ENCODE data around the gene TMEM8B.
"Not testable (repeated sequence)": the region's sequence is repeated elsewhere in the genome, so short reads cannot be mapped to it uniquely, and the experiment has no call there.

TMEM8B gene

GRCh38 chr9:35906923-35907699, 78.1 kb downstream of the TMEM8B start:
- H3K9me3 Mint-ChIP-seq, result no peaks in the 10 kb centered on the region
- H3K4me3 Mint-ChIP-seq, result no peak overlapping the region
- H3K27ac Mint-ChIP-seq, result no peak overlapping the region
- H3K27me3 Mint-ChIP-seq (ENCODE audit: low read depth), result peaks cover 2% of the 10 kb centered on the region
- no peak for DNase-seq (ENCODE audit: low spot score)
- H3K4me1 Mint-ChIP-seq (ENCODE audit: low read depth), result peaks cover 39% of the 10 kb centered on the region
- no peaks in the 10 kb centered on the region for H3K36me3 Mint-ChIP-seq (ENCODE audit: low read depth)

GRCh38 chr9:35907711-35908503, 78.9 kb downstream of the TMEM8B start:
- H3K36me3 Mint-ChIP-seq (ENCODE audit: low read depth), result no peaks in the 10 kb centered on the region
- peak overlapping the region; percentile 60 for H3K27ac Mint-ChIP-seq
- H3K9me3 Mint-ChIP-seq, result no peaks in the 10 kb centered on the region
- peaks cover 38% of the 10 kb centered on the region for H3K4me1 Mint-ChIP-seq (ENCODE audit: low read depth)
- H3K27me3 Mint-ChIP-seq (ENCODE audit: low read depth), result peaks cover under 1% of the 10 kb centered on the region
- DNase-seq (ENCODE audit: low spot score), result no peak
- no peak overlapping the region for H3K4me3 Mint-ChIP-seq

- Mint-ChIP-seq H3K27ac (peak overlapping the region; percentile 45), H3K27me3 (ENCODE audit: low read depth) (no peaks in the 10 kb centered on the region), H3K4me1 (ENCODE audit: low read depth) (peaks cover 37% of the 10 kb centered on the region), H3K36me3 (ENCODE audit: low read depth) (no peaks in the 10 kb centered on the region), H3K4me3 (no peak overlapping the region), H3K9me3 (no peaks in the 10 kb centered on the region)
- no peak for DNase-seq (ENCODE audit: low spot score)
These were observed 79.6 kb downstream of the TMEM8B start for GRCh38 chr9:35908504-35909125.

- H3K4me3 Mint-ChIP-seq, result peak within 1 kb of the TSS; percentile 15
- H3K36me3 Mint-ChIP-seq (ENCODE audit: low read depth), result no peaks in the 10 kb centered on the region
- DNase-seq (ENCODE audit: low spot score), result no peak
- H3K27ac Mint-ChIP-seq, result peak within 1 kb of the TSS; percentile 59
- H3K4me1 Mint-ChIP-seq (ENCODE audit: low read depth), result peaks cover 37% of the 10 kb centered on the region
- H3K9me3 Mint-ChIP-seq, result no peaks in the 10 kb centered on the region
- H3K27me3 Mint-ChIP-seq (ENCODE audit: low read depth), result no peaks in the 10 kb centered on the region
These were observed 80.2 kb downstream of the TMEM8B start, which contains the start of gene SPAAR for GRCh38 chr9:35909274-35909673. Gene SPAAR, plus strand, starts transcription at chr9:35909490. Its CDS starts 974 bp downstream, at chr9:35910464.

- H3K4me1 Mint-ChIP-seq (ENCODE audit: low read depth), result peaks cover 37% of the 10 kb centered on the region
- H3K36me3 Mint-ChIP-seq (ENCODE audit: low read depth), result no peaks in the 10 kb centered on the region
- peak overlapping the region; percentile 59 for H3K27ac Mint-ChIP-seq
- peak overlapping the region; percentile 15 for H3K4me3 Mint-ChIP-seq
- no peak for DNase-seq (ENCODE audit: low spot score)
- H3K27me3 Mint-ChIP-seq (ENCODE audit: low read depth), result no peaks in the 10 kb centered on the region
- no peaks in the 10 kb centered on the region for H3K9me3 Mint-ChIP-seq
These were observed 80.9 kb downstream of the TMEM8B start for GRCh38 chr9:35909687-35910612.

- Mint-ChIP-seq H3K4me1 (ENCODE audit: low read depth) (peaks cover 37% of the 10 kb centered on the region), H3K27me3 (ENCODE audit: low read depth) (no peaks in the 10 kb centered on the region), H3K27ac (peak overlapping the region; percentile 96), H3K36me3 (ENCODE audit: low read depth) (no peaks in the 10 kb centered on the region), H3K4me3 (peak overlapping the region; percentile 72), H3K9me3 (no peaks in the 10 kb centered on the region)
- peak; percentile 45 for DNase-seq (ENCODE audit: low spot score)
These were observed 81.8 kb downstream of the TMEM8B start for GRCh38 chr9:35910613-35911359.

- Mint-ChIP-seq H3K9me3 (no peaks in the 10 kb centered on the region), H3K27ac (peak overlapping the region; percentile 19), H3K4me1 (ENCODE audit: low read depth) (peaks cover 37% of the 10 kb centered on the region), H3K36me3 (ENCODE audit: low read depth) (no peaks in the 10 kb centered on the region), H3K4me3 (no peak overlapping the region), H3K27me3 (ENCODE audit: low read depth) (no peaks in the 10 kb centered on the region)
- DNase-seq (ENCODE audit: low spot score), result no peak
These were observed 82.7 kb downstream of the TMEM8B start for GRCh38 chr9:35911690-35912089.

GRCh38 chr9:35912791-35913400, 83.9 kb downstream of the TMEM8B start:
- Mint-ChIP-seq H3K27me3 (ENCODE audit: low read depth) (no peaks in the 10 kb centered on the region), H3K4me1 (ENCODE audit: low read depth) (peaks cover 30% of the 10 kb centered on the region), H3K36me3 (ENCODE audit: low read depth) (no peaks in the 10 kb centered on the region), H3K9me3 (no peaks in the 10 kb centered on the region), H3K4me3 (no peak overlapping the region), H3K27ac (no peak overlapping the region)
- DNase-seq (ENCODE audit: low spot score), result no peak

- H3K36me3 Mint-ChIP-seq (ENCODE audit: low read depth); H3K27me3 Mint-ChIP-seq (ENCODE audit: low read depth); H3K4me3 Mint-ChIP-seq; H3K9me3 Mint-ChIP-seq; DNase-seq (ENCODE audit: low spot score); H3K27ac Mint-ChIP-seq: not testable (repeated sequence)
- peaks cover 25% of the 10 kb centered on the region for H3K4me1 Mint-ChIP-seq (ENCODE audit: low read depth)
These were observed 84.4 kb downstream of the TMEM8B start for GRCh38 chr9:35913429-35913828.

- H3K4me3 Mint-ChIP-seq, result no peak overlapping the region
- no peaks in the 10 kb centered on the region for H3K27me3 Mint-ChIP-seq (ENCODE audit: low read depth)
- peaks cover 17% of the 10 kb centered on the region for H3K4me1 Mint-ChIP-seq (ENCODE audit: low read depth)
- H3K36me3 Mint-ChIP-seq (ENCODE audit: low read depth), result no peaks in the 10 kb centered on the region
- no peak for DNase-seq (ENCODE audit: low spot score)
- H3K27ac Mint-ChIP-seq, result no peak overlapping the region
- H3K9me3 Mint-ChIP-seq, result no peaks in the 10 kb centered on the region
These were observed 85.3 kb downstream of the TMEM8B start for GRCh38 chr9:35914301-35914807.
